SK-N-SH (cell line): ENCODE data around the gene SCN3A.

Experiments
- CTCF ChIP-seq: fragments of 200-600 bp; sonication (generic); IDR thresholded peaks from 2 replicates; pipeline ENCODE4 v1.6.1; 2017; ENCODE audit warnings: antibody characterized with exemption, mild to moderate bottlenecking, moderate library complexity
- POLR2AphosphoS5 ChIP-seq: IDR thresholded peaks from 2 replicates; pipeline ENCODE4 v1.6.1; 2012; ENCODE audit warnings: low read depth, low read length

- TF ChIP-seq CTCF (no peak), POLR2AphosphoS5 (no peak)
These were observed 134.7 kb downstream of the SCN3A start for GRCh38 chr2:165069151-165069550.
